ENCODE measurements around the gene SVEP1.
"Not testable (repeated sequence)": the region's sequence is repeated elsewhere in the genome, so short reads cannot be mapped to it uniquely, and the experiment has no call there.

The SVEP1 gene

GRCh38 chr9:110440796-110441195 is 138.7 kb downstream of the SVEP1 start:
- no peak for DNase-seq

GRCh38 chr9:110440172-110440571 is 139.4 kb downstream of the SVEP1 start:
- DNase-seq: no peak

DNA sequence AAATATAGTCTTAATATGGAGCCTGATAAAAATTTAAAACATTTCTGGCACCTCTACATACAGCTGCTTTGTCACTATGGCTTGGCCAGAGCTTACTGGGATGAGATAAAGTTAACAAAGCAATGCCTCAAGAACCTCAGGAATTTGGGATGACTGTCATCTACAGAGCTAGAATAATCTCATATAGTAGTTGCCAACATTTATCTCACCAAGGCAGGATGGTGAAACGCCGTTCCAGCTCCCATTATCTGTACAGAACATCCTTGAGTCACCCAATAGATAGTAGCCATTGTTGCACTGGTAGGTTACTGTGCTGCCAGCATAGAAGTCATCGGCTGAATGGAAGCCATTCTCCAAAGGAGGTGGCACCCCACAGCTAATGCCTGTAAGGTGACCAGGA is 147.3 kb downstream of the SVEP1 start:
- DNase-seq: no peak

- DNase-seq: no peak
Observed at GRCh38 chr9:110429453-110429852, 150.1 kb downstream of the SVEP1 start.

GRCh38 chr9:110427497-110428104 is 151.9 kb downstream of the SVEP1 start:
- DNase-seq: no peak

- DNase-seq: no peak
Observed at GRCh38 chr9:110426052-110426709, 153.4 kb downstream of the SVEP1 start.

DNA sequence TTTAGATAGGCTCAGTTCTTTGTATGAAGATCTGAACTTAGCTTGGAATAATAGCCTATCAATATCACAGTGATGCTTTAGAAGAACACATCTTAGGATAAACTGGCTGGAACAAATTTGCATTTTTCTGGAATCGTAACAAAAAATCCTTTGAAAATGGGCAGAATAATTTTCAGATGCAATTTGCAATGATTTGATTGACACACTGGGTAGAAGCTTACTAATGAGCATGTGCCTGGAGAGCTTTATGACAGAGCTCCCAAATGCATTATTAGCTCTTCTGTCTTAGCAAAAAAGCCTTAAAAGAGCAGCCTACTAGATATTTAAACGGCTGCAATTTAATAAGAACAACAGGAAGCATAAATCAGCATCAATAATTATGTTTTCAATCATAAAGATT is 165.1 kb downstream of the SVEP1 start:
- DNase-seq: no peak

DNA sequence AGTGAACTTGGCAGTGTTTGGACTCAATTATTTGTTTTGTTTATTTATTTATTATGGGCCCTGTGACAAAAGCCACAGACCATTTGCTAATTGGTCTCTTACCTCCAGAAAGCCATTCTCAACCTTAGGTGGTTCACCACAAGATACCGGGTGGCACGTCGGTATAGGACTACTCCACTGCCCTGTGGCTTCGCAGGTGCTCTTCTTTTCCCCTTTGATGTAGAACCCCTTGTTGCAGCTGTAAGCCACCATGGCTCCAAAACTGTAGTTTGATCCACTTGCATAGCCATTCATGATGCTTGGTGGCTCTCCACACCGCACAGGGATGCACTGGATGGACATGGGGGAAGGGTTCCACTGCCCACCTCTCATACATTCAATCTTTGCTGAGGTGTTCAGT is 168.6 kb downstream of the SVEP1 start:
- DNase-seq: no peak

DNA sequence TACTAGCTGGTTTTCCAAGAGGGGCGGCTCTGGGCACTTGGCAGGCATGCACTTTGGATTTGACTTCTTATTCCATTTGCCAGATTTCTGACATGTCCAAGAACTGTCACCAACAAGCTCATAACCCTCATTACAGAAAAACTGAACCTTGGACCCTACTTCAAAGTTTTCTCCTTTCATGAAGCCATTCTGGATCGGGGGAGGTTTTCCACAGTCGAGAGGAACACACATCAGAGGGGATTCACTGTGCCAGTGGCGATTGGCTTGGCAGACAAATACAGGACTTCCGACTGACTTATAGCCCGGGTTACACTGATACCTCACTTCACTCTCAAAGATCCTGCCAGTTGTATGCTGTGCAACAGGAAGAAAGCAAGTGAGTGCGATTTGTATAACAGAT is 170.9 kb downstream of the SVEP1 start:
- no peak for DNase-seq

GRCh38 chr9:110405858-110406443 is 173.6 kb downstream of the SVEP1 start:
- no peak for DNase-seq

DNA sequence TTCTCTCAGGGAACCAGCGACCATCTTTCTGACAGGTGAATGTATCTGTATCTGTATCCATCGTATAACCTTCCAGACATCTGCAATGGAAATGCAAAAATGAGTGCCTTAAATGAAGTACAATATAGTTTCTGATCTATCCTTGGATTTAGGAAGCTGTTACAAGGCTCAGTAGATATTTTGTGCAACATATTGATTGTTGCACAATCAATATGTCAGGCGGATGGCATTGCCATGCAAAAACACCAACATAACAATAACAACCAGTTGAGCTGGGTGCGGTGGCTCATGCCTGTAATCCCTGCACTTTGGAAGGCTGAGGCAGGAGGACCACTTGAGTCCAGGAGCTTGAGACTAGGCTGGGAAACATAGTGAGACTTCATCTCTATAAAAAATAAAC is 175.1 kb downstream of the SVEP1 start:
- DNase-seq: no peak

DNA sequence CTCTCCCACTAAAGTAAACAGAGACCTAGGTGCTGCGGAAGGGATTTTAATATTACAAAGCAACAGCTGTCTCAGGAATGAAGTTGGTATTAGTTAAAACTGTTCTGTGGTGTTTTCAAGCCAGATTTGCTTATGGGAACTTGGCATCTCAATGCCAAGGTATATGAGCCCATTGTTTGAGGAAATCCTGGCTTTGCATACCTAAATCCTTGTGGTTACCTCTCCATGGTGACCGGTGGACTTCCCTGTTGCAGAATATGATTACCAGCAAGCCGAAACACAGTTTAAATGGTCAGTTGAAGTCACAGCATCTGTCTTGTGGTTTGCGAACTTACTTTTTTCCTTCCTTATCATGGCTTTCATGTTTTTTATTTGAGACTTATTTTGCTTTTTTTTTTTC is 179.6 kb downstream of the SVEP1 start:
- DNase-seq: no peak

- not testable (repeated sequence) for DNase-seq
Observed at GRCh38 chr9:110398992-110399391, 180.5 kb downstream of the SVEP1 start.

DNA sequence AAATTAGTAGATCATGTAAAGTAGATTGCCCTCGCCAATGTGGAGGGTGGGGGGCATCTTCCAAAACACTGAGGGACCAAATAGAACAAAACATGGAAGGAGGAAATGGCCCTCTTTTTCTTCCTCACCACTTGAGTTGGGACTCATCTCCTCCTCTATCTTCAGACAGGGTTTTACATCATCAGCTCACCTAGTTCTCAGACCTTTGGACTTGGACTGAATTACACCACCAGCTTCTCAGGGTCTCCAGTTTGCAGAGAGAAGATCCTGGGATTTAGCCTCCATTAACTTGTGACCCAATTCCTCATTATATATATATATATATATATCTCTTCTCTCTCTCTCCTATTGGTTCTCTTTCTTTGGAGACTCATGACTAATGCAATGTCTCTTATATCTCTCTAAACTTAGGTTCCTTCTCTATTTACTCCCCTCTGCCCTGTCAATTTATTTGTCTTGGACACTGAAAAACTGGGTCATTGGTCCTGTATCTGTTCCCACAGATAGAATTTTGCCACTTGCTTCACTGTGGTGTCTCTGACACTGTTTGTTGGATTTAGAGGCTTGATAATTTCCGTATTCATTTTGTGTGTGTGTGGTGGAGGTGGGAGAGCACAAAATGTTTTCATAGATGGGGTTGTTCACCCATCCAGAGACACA is 187.6 kb downstream of the SVEP1 start:
- DNase-seq: no peak

DNA sequence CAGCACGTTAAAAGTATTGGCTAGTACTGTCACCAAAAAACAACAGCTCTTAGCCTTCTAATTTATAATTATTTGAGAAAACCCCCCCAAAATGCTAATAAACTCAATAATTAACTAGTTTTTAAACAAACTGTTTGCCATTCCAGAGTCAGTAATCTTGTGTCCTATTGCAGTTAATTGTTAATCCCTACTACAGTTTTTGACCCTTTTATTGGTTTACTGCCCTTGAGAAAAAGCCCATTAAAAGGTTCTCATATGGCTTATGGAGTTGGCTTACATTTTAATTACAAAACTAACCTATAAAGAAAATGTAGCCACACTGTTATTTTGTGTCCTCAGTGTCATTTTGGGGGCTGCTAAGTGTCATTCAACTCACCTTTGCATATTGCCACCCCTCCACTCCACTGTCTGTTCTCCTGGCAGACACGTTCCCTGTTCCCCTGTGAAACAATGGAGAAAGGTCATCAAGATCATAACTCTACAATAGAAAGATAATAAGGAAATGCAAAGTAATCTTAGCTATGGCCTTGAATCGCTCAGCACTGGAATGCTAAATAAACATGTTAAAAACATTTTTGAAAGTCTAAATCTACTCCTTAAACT is 190.3 kb downstream of the SVEP1 start:
- DNase-seq: no peak

- no peak for DNase-seq
Observed at GRCh38 chr9:110383491-110383890, 196.1 kb downstream of the SVEP1 start.

GRCh38 chr9:110382731-110383130 is 196.8 kb downstream of the SVEP1 start:
- DNase-seq: no peak

- DNase-seq: no peak
Observed at GRCh38 chr9:110371411-110372007, 208.0 kb downstream of the SVEP1 start.

- DNase-seq: no peak
Observed at GRCh38 chr9:110370315-110370714, 209.2 kb downstream of the SVEP1 start.

DNA sequence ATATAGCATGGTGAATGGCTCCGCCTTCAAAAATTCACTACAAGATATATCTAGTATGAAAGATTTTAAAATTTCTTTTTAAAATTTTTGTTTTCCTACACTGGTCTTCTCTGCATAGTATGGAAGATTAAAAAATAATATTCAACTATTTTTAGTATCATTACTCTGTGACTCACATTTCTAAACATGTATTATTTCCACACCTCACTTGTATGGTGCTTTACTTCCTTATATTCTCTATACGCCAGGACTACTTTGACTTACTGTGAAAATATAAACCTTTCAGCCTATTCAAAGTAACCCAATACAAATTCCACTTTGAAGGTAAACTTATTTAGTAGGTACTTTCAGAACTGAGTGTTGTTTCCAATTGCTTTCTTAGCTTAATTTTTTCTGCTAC is 215.1 kb downstream of the SVEP1 start:
- no peak for DNase-seq

DNA sequence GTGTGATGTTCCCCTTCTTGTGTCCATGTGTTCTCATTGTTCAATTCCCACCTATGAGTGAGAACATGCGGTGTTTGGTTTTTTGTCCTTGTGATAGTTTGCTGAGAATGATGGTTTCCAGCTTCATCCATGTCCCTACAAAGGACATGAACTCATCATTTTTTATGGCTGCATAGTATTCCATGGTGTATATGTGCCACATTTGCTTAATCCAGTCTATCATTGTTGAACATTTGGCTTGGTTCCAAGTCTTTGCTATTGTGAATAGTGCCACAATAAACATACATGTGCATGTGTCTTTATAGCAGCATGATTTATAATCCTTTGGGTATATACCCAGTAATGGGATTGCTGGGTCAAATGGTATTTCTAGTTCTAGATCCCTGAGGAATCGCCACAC is 220.5 kb downstream of the SVEP1 start:
- not testable (repeated sequence) for DNase-seq

- DNase-seq: no peak
Observed at GRCh38 chr9:110357505-110357904, 222.0 kb downstream of the SVEP1 start.
